Rectal smooth muscle tissue (tissue), 1 donor: Measurements from ENCODE around the gene PCSK6.
"Not testable (repeated sequence)": the region's sequence is repeated elsewhere in the genome, so short reads cannot be mapped to it uniquely, and the experiment has no call there.

Experiments used
- H3K27ac ChIP-seq: one replicate; pipeline ENCODE4 v1.7.0; 2013; ENCODE audit warnings: low read depth, low read length, inconsistent platforms
- H3K27me3 ChIP-seq: one replicate; pipeline ENCODE4 v1.7.0; 2013; ENCODE audit warnings: low read length; ENCODE audit not compliant: control insufficient read depth, insufficient read depth
- H3K36me3 ChIP-seq: one replicate; pipeline ENCODE4 v1.7.0; 2013; ENCODE audit warnings: low read length; ENCODE audit not compliant: control insufficient read depth, insufficient read depth
- H3K4me1 ChIP-seq: one replicate; pipeline ENCODE4 v1.7.0; 2013; ENCODE audit warnings: low read length; ENCODE audit not compliant: control insufficient read depth, insufficient read depth
- H3K4me3 ChIP-seq: one replicate; pipeline ENCODE4 v1.7.0; 2013; ENCODE audit warnings: low read length
- H3K9ac ChIP-seq: one replicate; pipeline ENCODE4 v1.7.0; 2013; ENCODE audit warnings: low read length

Gene PCSK6

GRCh38 chr15:101456057-101456739 is 33.3 kb downstream of the PCSK6 start:
- no peaks in the 10 kb centered on the region for H3K27me3 ChIP-seq
- no peak overlapping the region for H3K27ac ChIP-seq
- no peaks in the 10 kb centered on the region for H3K4me1 ChIP-seq
- no peak overlapping the region for H3K4me3 ChIP-seq
- H3K36me3 ChIP-seq: no peaks in the 10 kb centered on the region
- H3K9ac ChIP-seq: no peak overlapping the region

DNA sequence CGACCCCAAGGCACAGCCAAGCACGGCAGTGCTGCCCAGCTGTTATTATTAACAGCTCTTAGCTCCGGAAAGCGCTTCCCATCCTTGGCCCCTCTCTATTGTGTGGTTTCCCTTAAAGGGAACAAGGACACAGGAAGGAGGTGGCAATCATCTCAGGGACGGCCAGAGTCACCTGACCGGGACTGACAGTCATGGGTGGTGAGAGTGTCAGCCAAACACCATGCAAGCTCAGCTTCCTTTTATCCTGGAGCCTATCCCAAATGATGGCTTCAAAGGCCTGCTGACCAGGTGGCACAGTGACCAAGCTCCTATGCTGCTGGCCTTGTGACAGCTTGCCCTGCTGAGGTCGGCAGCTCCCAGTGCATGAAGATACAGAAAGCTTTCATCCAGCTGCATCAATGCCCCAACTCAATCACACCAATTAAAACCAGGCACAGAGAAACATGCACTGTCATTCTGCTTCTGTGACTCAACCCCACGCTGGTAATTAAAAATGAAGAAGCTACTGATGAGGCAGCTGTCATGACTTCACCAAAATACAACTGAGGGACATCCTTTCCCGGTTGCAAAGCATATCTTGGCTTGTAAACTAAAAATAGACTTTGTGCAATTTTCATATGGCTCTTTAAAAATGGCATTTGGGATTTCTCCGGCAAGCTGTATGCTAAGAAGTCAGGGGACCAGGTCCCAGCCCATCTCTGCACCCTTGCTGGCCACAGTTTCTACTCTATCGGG is 34.0 kb downstream of the PCSK6 start:
- H3K4me1 ChIP-seq: no peaks in the 10 kb centered on the region
- no peaks in the 10 kb centered on the region for H3K27me3 ChIP-seq
- no peak overlapping the region for H3K9ac ChIP-seq
- no peak overlapping the region for H3K4me3 ChIP-seq
- no peak overlapping the region for H3K27ac ChIP-seq
- no peaks in the 10 kb centered on the region for H3K36me3 ChIP-seq

DNA sequence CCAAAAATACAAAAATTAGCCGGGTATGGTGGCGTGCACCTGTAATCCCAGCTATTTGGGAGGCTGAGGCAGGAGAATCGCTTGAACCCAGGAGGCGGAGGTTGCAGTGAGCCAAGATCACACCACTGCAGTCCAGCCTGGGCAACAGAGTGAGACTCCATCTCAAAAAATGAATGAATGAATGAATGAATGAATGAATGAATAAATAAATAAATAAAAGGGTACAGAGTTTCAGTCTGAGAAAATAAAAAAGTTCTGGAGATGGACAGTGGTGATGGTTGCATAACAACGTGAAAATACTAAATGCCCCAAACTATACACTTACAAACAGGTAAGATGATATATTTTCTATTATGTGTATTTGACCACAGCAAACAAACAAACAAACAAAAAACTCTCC is 34.7 kb downstream of the PCSK6 start:
- H3K4me1 ChIP-seq, H3K27ac ChIP-seq, H3K27me3 ChIP-seq, H3K4me3 ChIP-seq, H3K36me3 ChIP-seq, H3K9ac ChIP-seq: not testable (repeated sequence)

DNA sequence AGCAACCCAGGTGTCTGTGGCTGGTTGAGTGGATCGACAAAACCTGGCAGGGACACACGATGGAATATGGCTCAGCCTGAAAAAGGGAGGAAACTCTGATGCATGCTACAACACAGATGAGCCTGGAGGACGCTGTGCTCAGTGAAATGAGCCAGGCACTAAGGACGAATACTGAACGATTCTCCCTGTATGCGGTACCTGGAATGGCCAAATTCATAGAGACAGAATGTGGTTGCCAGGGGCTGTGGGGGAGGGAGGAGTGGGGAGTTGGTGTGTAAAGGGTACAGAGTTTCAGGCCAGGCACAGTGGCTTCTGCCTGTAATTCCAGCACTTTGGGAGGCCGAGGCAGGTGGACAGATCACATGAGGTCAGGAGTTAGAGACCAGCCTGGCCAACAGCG is 35.1 kb downstream of the PCSK6 start:
- Histone ChIP-seq H3K4me1 (no peaks in the 10 kb centered on the region), H3K4me3 (no peak overlapping the region), H3K27ac (no peak overlapping the region), H3K9ac (no peak overlapping the region), H3K27me3 (no peaks in the 10 kb centered on the region), H3K36me3 (no peaks in the 10 kb centered on the region)

GRCh38 chr15:101453123-101454120 is 36.1 kb downstream of the PCSK6 start:
- Histone ChIP-seq H3K4me1 (no peaks in the 10 kb centered on the region), H3K36me3 (no peaks in the 10 kb centered on the region), H3K27ac (no peak overlapping the region), H3K27me3 (no peaks in the 10 kb centered on the region), H3K4me3 (no peak overlapping the region), H3K9ac (no peak overlapping the region)

- H3K4me3 ChIP-seq: no peak overlapping the region
- H3K4me1 ChIP-seq: no peaks in the 10 kb centered on the region
- no peaks in the 10 kb centered on the region for H3K27me3 ChIP-seq
- no peak overlapping the region for H3K27ac ChIP-seq
- H3K9ac ChIP-seq: no peak overlapping the region
- H3K36me3 ChIP-seq: no peaks in the 10 kb centered on the region
Measured at GRCh38 chr15:101452572-101452971, 36.9 kb downstream of the PCSK6 start.

GRCh38 chr15:101451846-101452245 is 37.7 kb downstream of the PCSK6 start:
- no peaks in the 10 kb centered on the region for H3K4me1 ChIP-seq

GRCh38 chr15:101451266-101451799 is 38.2 kb downstream of the PCSK6 start:
- Histone ChIP-seq H3K4me1 (no peaks in the 10 kb centered on the region), H3K27ac (no peak overlapping the region), H3K9ac (no peak overlapping the region), H3K4me3 (no peak overlapping the region), H3K27me3 (no peaks in the 10 kb centered on the region), H3K36me3 (no peaks in the 10 kb centered on the region)

More at GRCh38 chr15:101451846-101452245, 37.7 kb downstream of the PCSK6 start:
- no peak overlapping the region for H3K4me3 ChIP-seq
- H3K36me3 ChIP-seq: no peaks in the 10 kb centered on the region
- no peaks in the 10 kb centered on the region for H3K27me3 ChIP-seq
- H3K9ac ChIP-seq: no peak overlapping the region
- no peak overlapping the region for H3K27ac ChIP-seq

- no peak overlapping the region for H3K4me3 ChIP-seq
- H3K27me3 ChIP-seq: no peaks in the 10 kb centered on the region
- H3K36me3 ChIP-seq: no peaks in the 10 kb centered on the region
- H3K4me1 ChIP-seq: no peaks in the 10 kb centered on the region
- no peak overlapping the region for H3K9ac ChIP-seq
- H3K27ac ChIP-seq: no peak overlapping the region
Measured at GRCh38 chr15:101450403-101451265, 38.9 kb downstream of the PCSK6 start.

DNA sequence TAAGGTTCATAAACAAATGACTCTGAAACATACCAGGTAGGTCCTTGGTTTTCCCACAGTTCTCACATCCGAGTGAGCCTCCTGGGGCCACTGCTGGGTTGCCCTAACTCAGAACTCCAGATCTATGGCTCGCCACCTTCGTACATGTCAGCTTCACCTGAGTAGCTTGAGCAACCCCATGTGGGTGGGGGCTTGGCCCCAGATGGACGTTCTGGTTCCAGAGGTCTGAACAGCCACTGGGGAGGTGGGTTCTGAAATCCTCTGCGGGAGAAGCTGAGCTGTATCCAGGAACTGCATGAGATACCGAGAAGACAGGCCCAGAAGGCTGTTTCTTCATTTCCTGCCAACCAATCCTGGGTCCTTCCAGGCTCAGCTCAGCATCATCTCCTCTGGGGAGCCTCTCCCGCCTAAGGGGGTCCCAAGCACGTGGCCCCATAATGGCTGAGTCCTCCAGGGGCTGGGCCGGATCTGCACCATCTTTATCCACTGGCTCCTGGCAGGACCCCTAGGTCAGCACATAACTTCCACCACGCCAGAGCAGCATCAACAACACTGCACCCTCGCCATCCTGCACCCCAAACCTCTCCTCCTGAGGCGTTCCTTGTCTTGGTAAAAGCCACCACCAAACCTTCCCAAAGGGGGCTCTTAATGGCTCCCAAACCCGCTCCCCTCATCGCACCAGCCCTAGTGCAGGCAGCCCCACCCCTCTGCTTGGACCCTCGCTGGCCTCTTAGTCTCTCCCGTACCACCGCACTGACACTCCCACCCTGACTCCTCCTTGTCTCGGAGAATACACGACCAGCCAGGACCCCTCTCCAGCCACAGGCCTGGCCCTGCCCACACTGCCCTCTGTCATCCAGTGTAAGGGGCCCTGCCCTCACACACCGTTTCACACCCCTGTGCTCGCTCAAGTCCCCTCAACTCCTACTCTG is 39.8 kb downstream of the PCSK6 start:
- Histone ChIP-seq H3K27ac (no peak overlapping the region), H3K27me3 (no peaks in the 10 kb centered on the region), H3K4me3 (no peak overlapping the region), H3K4me1 (no peaks in the 10 kb centered on the region), H3K36me3 (no peaks in the 10 kb centered on the region), H3K9ac (no peak overlapping the region)

GRCh38 chr15:101448336-101448735 is 41.2 kb downstream of the PCSK6 start:
- Histone ChIP-seq H3K36me3 (no peaks in the 10 kb centered on the region), H3K27ac (no peak overlapping the region), H3K4me1 (no peaks in the 10 kb centered on the region), H3K4me3 (no peak overlapping the region), H3K27me3 (no peaks in the 10 kb centered on the region), H3K9ac (no peak overlapping the region)
